NCI-H1092 treated with DMSO at 0.1 percent for 48 hours (cell line): ENCODE results near the gene PER2.
"Not testable (repeated sequence)": the region's sequence is repeated elsewhere in the genome, so short reads cannot be mapped to it uniquely, and the experiment has no call there.

Experiments
- DNase-seq: peaks from one replicate; lab custom pipeline; 2025; lab: John Stamatoyannopoulos, UW

The PER2 gene

GRCh38 chr2:238287737-238288649 is at the start of gene PER2:
Gene PER2, minus strand, starts transcription at chr2:238288610. Its CDS starts 10,674 bp downstream, at chr2:238277936.
- peak; percentile 42 for DNase-seq

- no peak for DNase-seq
Measured at GRCh38 chr2:238337846-238338245, 49.4 kb upstream of the PER2 start.

DNA sequence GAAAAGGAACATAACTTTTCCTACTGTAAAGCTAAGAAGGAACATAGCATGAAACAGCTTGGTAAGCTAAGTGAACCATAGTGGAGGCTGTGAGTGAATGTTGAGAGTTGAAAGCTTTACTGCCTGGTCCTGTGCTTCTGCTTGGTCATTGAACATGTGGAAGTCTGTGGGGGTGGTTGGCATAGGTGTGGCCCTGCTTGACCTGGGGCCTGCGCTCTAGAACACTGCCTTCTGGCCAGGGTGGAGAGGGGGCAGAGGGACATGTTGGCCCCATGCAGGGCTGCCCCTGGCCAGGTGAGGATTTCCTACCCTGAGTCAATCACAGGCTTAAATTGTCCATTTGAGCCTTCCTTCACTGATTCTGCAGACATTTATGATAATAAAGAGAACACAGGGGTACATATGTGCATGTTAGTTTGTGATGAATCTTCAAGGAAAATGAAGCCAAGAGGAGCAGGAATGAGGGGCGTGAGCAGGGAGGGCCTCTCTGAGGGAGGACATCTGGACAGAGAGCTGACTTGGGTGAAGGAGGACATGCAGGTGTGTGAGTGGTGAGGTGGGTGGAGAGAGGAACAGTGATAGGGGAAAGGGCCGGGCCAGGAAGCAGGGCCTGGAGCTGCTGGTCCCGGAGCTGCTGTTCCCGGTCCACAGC is 48.5 kb upstream of the PER2 start:
- no peak for DNase-seq

DNA sequence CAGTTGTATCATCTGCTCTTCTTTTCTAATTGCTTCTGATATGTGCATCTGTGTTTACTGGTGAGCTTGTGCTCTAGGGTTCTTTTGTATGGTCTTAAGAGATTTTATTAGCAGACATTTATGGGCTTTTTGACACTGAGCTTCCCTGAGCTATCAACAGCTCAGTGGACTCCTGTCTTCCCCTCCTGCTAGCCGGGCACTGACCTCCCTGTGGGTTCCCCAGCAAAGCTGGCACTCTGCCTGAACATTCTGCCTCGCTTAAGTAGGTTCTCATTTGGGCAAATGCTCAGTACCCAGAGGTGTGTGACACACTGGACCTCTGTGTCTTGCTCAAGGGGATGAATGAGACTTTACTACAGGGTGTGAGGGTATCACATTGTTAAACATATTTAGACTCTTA is 47.7 kb upstream of the PER2 start:
- DNase-seq = no peak

GRCh38 chr2:238335591-238335990 is 47.2 kb upstream of the PER2 start:
- DNase-seq = not testable (repeated sequence)

GRCh38 chr2:238334885-238335284 is 46.5 kb upstream of the PER2 start:
- DNase-seq = no peak

GRCh38 chr2:238331916-238332315 is 43.5 kb upstream of the PER2 start:
- no peak for DNase-seq

DNA sequence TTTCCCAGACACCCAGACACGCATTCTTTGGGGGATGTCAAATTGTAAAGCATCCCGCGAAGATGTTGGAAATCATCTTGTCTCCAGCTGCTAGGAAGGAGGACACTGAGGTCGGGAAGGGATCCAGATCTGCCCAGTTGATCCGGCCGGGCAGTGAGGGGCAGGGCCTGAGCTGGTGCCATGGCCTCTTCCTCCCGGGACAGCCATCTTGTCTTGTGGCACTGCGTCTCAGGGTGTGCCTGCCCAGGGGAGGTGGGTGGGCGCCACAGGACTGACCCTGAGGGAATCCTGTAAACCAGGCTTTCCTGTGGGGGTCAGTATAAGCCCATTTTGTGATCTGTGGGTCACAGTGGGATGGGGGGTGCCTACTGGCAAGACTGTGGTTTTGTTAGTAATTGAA is 42.0 kb upstream of the PER2 start:
- DNase-seq = no peak

GRCh38 chr2:238327751-238328150 is 39.3 kb upstream of the PER2 start:
- no peak for DNase-seq

DNA sequence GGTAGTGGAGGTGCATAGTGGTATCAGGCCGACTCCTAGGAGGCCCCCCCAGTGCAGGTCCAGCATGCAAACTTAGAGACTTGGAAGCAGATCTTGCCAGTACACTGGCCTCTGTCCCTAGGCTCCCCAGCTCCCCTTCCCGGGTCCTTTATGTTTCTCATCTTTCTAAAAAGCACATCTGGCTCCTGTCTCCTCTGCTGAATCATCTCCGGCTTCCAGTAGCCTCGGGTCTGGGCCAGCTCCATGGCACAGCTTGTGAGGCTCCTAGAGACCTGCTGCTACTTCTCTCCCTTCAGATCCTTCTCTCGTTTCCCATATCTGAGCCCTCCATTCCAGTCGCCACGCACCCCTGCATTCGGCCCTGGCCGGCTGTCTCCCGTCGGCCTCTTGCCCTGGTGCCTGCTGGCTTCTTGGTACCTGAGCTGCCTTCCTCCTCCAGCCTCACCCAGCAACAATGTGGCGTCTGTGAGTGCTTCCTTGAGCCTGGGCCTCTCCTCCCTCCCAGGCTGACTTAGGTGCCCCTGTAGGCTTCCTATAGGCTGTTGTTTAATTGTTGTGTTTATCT is 38.5 kb upstream of the PER2 start:
- DNase-seq = no peak

DNA sequence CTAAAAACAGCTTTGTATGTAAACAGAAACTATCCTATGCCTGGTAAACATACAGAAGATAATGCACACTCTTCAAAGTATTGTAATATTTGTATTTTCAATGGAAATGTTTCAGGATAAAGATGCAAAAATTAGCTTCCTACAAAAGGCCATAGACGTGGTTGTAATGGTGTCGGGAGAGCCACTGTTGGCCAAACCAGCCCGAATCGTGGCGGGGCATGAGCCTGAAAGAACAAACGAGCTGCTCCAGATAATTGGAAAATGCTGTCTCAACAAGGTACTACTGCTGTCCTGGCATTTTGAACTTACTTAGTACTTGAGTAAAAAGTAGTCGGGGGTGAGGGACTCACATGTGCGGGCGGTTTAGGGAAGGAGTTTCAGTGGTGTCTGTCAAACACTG is 37.3 kb upstream of the PER2 start:
- DNase-seq = no peak

DNA sequence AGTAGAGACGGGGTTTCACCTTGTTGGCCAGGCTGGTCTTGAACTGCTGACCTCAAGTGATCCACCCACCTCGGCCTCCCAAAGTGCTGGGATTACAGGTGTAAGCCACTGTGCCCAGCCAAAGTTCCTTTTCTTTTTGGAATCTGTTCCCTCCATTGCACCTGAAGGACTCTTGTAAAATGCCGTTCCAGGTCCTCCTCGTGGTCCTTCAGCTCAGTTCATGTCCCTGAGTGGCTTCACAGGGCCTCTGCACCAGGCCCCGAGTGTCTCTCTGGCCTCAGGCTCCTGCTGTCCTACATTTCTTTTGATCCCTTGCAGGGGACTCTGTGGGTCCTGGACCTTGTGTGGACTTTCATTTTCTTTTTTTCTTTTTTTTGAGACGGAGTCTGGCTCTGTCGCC is 35.8 kb upstream of the PER2 start:
- DNase-seq = not testable (repeated sequence)

- no peak for DNase-seq
Measured at GRCh38 chr2:238322001-238322411, 33.6 kb upstream of the PER2 start.

GRCh38 chr2:238321467-238321866 is 33.1 kb upstream of the PER2 start:
- DNase-seq = no peak

GRCh38 chr2:238320648-238321281 is 32.4 kb upstream of the PER2 start:
- DNase-seq = no peak

GRCh38 chr2:238320246-238320647 is 31.8 kb upstream of the PER2 start, which contains the start of gene TRAF3IP1:
Gene TRAF3IP1, plus strand, starts transcription at chr2:238320518. Its CDS starts 145 bp downstream, at chr2:238320663.
- DNase-seq = peak; percentile 76

DNA sequence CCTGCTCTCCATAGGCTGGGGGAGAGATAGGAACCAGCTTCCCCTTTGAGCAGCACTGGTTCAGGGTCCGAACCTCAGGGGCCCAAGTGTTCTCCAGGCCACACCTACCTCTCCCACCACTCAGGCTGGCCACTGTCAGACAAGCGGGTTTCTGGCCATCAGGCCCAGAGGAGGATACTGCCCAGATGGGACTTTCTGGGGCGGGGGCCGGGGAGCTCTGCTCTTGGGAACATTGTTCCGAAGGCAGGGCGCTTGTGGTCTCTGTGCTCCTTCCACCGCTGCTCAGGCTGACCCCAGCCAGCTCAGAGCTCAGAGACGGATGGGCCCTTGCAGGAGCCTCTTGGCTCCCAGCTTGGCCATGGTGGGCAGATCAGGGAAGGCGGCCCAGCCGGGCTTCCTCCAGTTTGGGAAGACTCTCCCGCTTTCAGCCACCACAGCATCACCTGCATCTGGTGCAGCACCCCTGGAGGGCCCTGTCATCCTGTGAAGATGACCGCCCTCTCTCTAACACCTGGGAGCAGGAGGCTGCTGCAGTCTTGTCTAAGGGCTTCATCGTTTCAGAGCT is 26.7 kb upstream of the PER2 start:
- no peak for DNase-seq

DNA sequence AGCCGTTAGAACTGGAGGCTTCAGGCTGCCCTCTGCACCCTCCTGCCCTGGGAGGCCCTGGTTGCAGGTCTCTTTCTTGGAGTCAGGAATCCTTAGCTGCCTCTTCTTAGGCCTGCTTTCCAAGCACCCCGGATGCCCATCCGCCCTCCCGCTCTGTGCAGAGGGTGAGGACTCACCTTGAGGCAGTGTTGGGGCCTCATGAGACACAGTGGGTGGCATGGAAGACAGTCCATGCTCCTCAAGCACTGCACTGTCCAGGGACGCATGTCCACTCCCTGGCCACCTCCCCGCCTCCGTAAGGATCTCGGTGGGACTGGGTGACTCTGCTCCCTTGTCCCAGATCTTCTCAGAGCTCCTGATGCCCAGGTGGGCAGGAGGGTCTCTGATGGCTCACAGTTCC is 26.2 kb upstream of the PER2 start:
- DNase-seq = no peak

DNA sequence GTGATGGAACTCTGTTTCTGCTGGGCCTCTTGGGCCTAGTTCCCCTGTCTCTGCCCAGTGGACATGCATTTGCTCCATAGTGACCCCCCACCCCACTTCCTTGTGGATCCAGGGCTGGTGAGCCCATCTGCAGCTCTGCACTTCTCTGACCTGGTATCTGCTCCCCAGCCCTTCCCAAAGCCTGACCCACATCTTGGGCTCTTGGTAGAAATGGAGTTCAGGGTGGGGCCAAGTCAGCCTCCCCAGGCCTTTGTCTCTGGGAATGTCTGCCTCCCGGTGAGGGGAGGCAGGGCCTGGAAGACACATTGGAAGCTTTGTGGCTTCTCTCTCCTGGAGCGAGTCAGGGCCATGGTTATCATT is 25.6 kb upstream of the PER2 start:
- no peak for DNase-seq

DNA sequence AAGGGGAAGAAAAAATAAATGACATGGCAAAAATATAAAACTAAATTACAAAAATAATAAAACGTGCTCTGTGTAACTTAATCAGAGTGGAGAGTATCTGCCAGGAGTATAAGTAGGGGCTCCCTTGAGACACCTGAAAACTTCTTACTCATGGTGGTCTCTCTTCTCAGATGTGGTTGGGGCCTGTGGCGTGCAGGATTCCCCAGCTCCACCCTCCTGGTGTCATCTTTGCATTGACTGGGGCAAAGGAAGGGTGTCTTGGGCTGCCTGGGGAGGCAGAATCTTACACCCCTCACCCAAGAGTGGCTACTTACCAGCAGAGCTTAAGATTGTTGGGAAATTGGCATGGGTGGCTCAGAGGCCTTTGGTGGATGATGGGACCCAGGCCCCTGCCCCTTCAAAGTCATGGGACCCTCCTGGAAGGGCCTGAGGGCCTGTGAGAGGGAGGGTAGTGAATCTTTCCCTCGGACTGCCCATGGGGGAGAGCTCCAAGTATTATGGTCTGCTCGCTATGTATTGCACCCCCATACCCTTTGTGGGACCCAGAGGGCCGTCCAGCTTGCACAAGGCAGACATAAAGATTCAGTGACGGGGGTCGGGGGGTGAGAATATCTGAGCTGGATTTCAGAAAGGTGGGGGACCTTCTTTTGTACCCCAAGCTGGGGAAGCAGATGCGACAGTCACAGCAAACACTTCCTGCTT is 25.0 kb upstream of the PER2 start:
- DNase-seq = no peak

DNA sequence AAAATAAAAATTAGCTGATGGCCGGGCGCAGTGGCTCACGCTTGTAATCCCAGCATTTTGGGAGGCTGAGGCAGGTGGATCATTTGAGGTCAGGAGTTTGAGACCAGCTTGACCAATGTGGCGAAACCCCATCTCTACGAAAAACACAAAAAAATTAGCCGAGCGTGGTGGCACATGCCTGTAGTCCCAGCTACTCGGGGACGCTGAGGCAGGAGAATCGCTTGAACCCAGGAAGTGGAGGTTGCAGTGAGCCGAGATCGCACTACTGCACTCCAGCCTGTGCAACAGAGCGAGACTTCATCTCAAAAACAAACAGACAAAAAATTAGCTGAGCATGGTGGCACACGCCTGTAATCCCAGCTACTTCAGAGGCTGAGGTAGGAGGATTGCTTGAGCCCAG is 22.3 kb upstream of the PER2 start:
- not testable (repeated sequence) for DNase-seq

GRCh38 chr2:238308177-238308576 is 19.8 kb upstream of the PER2 start:
- no peak for DNase-seq
